ENCODE measurements around the gene SLC25A20.

- TF ChIP-seq CTCF (IDR thresholded peaks at IDR 0.05; ENCODE audit: poor library complexity, severe bottlenecking) (no peak), EP300 (conservative IDR thresholded peaks at IDR 0.05; ENCODE audit: poor library complexity, severe bottlenecking) (no peak), MXI1 (conservative IDR thresholded peaks at IDR 0.05; ENCODE audit: poor library complexity, severe bottlenecking) (no peak), EZH2 (IDR thresholded peaks at IDR 0.05; ENCODE audit: borderline replicate concordance, insufficient read depth, low read length, poor library complexity, severe bottlenecking) (no peak)
- TF ChIP-seq, protein P1, sequence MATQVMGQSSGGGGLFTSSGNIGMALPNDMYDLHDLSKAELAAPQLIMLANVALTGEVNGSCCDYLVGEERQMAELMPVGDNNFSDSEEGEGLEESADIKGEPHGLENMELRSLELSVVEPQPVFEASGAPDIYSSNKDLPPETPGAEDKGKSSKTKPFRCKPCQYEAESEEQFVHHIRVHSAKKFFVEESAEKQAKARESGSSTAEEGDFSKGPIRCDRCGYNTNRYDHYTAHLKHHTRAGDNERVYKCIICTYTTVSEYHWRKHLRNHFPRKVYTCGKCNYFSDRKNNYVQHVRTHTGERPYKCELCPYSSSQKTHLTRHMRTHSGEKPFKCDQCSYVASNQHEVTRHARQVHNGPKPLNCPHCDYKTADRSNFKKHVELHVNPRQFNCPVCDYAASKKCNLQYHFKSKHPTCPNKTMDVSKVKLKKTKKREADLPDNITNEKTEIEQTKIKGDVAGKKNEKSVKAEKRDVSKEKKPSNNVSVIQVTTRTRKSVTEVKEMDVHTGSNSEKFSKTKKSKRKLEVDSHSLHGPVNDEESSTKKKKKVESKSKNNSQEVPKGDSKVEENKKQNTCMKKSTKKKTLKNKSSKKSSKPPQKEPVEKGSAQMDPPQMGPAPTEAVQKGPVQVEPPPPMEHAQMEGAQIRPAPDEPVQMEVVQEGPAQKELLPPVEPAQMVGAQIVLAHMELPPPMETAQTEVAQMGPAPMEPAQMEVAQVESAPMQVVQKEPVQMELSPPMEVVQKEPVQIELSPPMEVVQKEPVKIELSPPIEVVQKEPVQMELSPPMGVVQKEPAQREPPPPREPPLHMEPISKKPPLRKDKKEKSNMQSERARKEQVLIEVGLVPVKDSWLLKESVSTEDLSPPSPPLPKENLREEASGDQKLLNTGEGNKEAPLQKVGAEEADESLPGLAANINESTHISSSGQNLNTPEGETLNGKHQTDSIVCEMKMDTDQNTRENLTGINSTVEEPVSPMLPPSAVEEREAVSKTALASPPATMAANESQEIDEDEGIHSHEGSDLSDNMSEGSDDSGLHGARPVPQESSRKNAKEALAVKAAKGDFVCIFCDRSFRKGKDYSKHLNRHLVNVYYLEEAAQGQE (IDR thresholded peaks at IDR 0.05; ENCODE audit: borderline replicate concordance) = no peak
These were observed 12.9 kb downstream of the SLC25A20 start for GRCh38 chr3:48885753-48886152.
